Nephron (organoid): ENCODE measurements around the gene ST3GAL6.

Experiments
- H3K27ac Mint-ChIP-seq, 3 experiments: 2 replicates each; pipeline ENCODE4 v1.8.0; 2020; ENCODE audit warnings: mixed read lengths in 3 of 3, mild to moderate bottlenecking in 2 of 3, moderate library complexity in 1 of 3
- H3K27me3 Mint-ChIP-seq: 2 replicates; pipeline ENCODE4 v1.8.0; 2021; ENCODE audit warnings: low read depth, mild to moderate bottlenecking, moderate library complexity, mixed read lengths
- H3K36me3 Mint-ChIP-seq: 2 replicates; pipeline ENCODE4 v1.8.0; 2020; ENCODE audit warnings: low read depth, mixed read lengths
- H3K4me1 Mint-ChIP-seq: 2 replicates; pipeline ENCODE4 v1.8.0; 2020; ENCODE audit warnings: mixed read lengths
- H3K4me3 Mint-ChIP-seq, 3 experiments: 2 replicates each; pipeline ENCODE4 v1.8.0; 2020; ENCODE audit warnings: mild to moderate bottlenecking in 3 of 3, mixed read lengths in 3 of 3, moderate library complexity in 2 of 3
- H3K9me3 Mint-ChIP-seq: 2 replicates; pipeline ENCODE4 v1.8.0; 2020; ENCODE audit warnings: mixed read lengths
- CTCF ChIP-seq, 3 experiments: fragments of 200-600 bp; sonication (generic); IDR thresholded peaks; one replicate each; pipeline ENCODE4 v1.5.0; 2021; ENCODE audit warnings: antibody characterized with exemption in 3 of 3; ENCODE audit not compliant: unreplicated experiment in 3 of 3

ST3GAL6 gene

GRCh38 chr3:98798820-98799219, 35.7 kb downstream of the ST3GAL6 start:
- Mint-ChIP-seq H3K4me1 (no peaks in the 10 kb centered on the region), H3K27ac (peak overlapping the region in 2 of 3 experiments; percentile 8 to 33), H3K27me3 (no peaks in the 10 kb centered on the region), H3K4me3 (no peak overlapping the region), H3K9me3 (peaks cover 2% of the 10 kb centered on the region), H3K36me3 (peaks cover 70% of the 10 kb centered on the region)
- no peak for TF ChIP-seq CTCF (IDR thresholded peaks at IDR 0.05; ENCODE audit: unreplicated experiment in 3 of 3)

GRCh38 chr3:98799479-98799878, 36.3 kb downstream of the ST3GAL6 start:
- H3K9me3 Mint-ChIP-seq = peaks cover 4% of the 10 kb centered on the region
- H3K27ac Mint-ChIP-seq = peak overlapping the region in 1 of 3 experiments; percentile 48
- H3K4me1 Mint-ChIP-seq = no peaks in the 10 kb centered on the region
- H3K4me3 Mint-ChIP-seq = no peak overlapping the region
- H3K36me3 Mint-ChIP-seq = peaks cover 73% of the 10 kb centered on the region
- TF ChIP-seq CTCF (IDR thresholded peaks at IDR 0.05; ENCODE audit: unreplicated experiment in 3 of 3) = no peak
- H3K27me3 Mint-ChIP-seq = no peaks in the 10 kb centered on the region

- H3K4me1 Mint-ChIP-seq = no peaks in the 10 kb centered on the region
- H3K9me3 Mint-ChIP-seq = peaks cover 7% of the 10 kb centered on the region
- H3K4me3 Mint-ChIP-seq = no peak overlapping the region
- H3K27ac Mint-ChIP-seq = peak overlapping the region; percentile 19 to 80 (median 69)
- no peak for TF ChIP-seq CTCF (IDR thresholded peaks at IDR 0.05; ENCODE audit: unreplicated experiment in 3 of 3)
- H3K36me3 Mint-ChIP-seq = peaks cover 75% of the 10 kb centered on the region
- no peaks in the 10 kb centered on the region for H3K27me3 Mint-ChIP-seq
These were observed 37.3 kb downstream of the ST3GAL6 start for GRCh38 chr3:98800401-98800800.

GRCh38 chr3:98801043-98801747, 38.1 kb downstream of the ST3GAL6 start:
- Mint-ChIP-seq H3K27ac (peak overlapping the region in 2 of 3 experiments; percentile 20 to 80), H3K4me3 (no peak overlapping the region), H3K27me3 (no peaks in the 10 kb centered on the region), H3K4me1 (no peaks in the 10 kb centered on the region), H3K36me3 (peaks cover 78% of the 10 kb centered on the region), H3K9me3 (peaks cover 7% of the 10 kb centered on the region)
- TF ChIP-seq CTCF (IDR thresholded peaks at IDR 0.05; ENCODE audit: unreplicated experiment in 3 of 3) = no peak

- H3K36me3 Mint-ChIP-seq = peaks cover 79% of the 10 kb centered on the region
- TF ChIP-seq CTCF (IDR thresholded peaks at IDR 0.05; ENCODE audit: unreplicated experiment in 3 of 3) = no peak
These were observed 42.4 kb downstream of the ST3GAL6 start for GRCh38 chr3:98805571-98805970.

GRCh38 chr3:98806521-98806920, 43.4 kb downstream of the ST3GAL6 start:
- H3K4me1 Mint-ChIP-seq = no peaks in the 10 kb centered on the region
- no peak overlapping the region for H3K4me3 Mint-ChIP-seq
- H3K27ac Mint-ChIP-seq = no peak overlapping the region
- H3K9me3 Mint-ChIP-seq = peaks cover 7% of the 10 kb centered on the region
- no peak for TF ChIP-seq CTCF (IDR thresholded peaks at IDR 0.05; ENCODE audit: unreplicated experiment in 3 of 3)
- H3K36me3 Mint-ChIP-seq = peaks cover 72% of the 10 kb centered on the region
- H3K27me3 Mint-ChIP-seq = no peaks in the 10 kb centered on the region

More at GRCh38 chr3:98805571-98805970, 42.4 kb downstream of the ST3GAL6 start:
- Mint-ChIP-seq H3K27me3 (no peaks in the 10 kb centered on the region), H3K4me3 (no peak overlapping the region), H3K4me1 (no peaks in the 10 kb centered on the region), H3K9me3 (peaks cover 7% of the 10 kb centered on the region), H3K27ac (peak overlapping the region in 2 of 3 experiments; percentile 0 to 1)
